GM15510 (cell line): Measurements from ENCODE around the gene ZNF655.

Experiments
- POLR2A ChIP-seq: IDR thresholded peaks from 3 replicates; pipeline ENCODE4 v1.6.1; 2011; ENCODE audit warnings: borderline replicate concordance; ENCODE audit not compliant: insufficient read length; ENCODE audit errors: extremely low read depth

The ZNF655 gene

DNA sequence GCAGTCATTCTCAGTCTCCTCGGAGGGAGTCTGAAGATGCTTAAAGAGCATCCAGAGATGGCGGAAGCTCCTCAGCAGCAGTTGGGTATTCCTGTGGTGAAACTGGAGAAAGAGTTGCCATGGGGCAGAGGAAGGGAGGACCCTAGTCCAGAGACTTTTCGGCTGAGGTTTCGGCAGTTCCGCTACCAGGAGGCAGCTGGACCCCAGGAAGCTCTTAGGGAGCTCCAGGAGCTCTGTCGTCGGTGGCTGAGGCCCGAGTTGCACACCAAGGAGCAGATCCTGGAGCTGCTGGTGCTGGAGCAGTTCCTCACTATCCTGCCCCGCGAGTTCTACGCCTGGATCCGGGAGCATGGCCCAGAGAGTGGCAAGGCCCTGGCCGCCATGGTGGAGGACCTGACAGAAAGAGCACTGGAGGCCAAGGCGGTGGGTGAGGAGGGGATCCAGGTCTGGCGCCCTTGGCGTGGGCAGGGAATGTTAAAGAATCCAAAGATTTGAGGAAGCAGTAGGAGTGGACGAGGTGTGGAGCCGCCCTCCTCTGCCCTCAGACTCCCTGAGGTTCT is 61.2 kb downstream of the ZNF655 start:
- no peak for TF ChIP-seq POLR2A

DNA sequence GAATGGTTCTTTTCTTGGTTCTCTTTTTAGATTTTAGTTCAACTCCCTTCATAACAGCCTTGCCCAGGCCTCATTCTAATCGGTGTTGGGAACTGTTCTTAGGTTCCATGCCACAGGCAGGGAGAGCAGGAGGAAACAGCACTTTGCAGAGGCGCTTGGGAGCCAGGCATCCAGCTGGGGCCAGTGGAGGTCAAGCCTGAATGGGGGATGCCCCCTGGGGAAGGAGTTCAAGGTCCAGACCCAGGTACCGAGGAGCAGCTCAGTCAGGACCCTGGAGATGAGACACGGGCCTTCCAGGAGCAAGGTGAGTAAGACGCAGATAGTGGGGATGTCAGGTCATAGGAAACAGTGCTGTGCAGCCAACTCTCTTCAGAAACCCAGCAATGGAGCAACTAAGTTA is 62.8 kb downstream of the ZNF655 start:
- TF ChIP-seq POLR2A: no peak

DNA sequence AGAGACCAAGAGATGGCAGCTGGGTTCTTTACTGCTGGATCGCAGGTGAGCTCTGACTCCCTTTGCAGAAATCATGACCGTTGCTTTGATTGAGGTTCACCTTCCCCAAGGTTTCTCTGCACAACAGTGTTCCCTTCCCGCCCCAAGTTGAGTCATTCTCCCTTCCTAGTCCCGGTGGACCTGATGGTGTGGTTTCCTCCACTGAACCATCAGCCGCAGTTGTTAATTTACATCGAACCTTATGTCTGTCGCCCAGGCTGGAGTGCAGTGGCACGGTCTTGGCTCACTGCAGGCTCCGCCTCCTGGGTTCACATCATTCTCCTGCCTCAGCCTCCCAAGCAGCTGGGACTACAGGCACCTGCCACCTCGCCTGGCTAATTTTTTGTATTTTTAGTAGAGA is 64.2 kb downstream of the ZNF655 start:
- TF ChIP-seq POLR2A: no peak

DNA sequence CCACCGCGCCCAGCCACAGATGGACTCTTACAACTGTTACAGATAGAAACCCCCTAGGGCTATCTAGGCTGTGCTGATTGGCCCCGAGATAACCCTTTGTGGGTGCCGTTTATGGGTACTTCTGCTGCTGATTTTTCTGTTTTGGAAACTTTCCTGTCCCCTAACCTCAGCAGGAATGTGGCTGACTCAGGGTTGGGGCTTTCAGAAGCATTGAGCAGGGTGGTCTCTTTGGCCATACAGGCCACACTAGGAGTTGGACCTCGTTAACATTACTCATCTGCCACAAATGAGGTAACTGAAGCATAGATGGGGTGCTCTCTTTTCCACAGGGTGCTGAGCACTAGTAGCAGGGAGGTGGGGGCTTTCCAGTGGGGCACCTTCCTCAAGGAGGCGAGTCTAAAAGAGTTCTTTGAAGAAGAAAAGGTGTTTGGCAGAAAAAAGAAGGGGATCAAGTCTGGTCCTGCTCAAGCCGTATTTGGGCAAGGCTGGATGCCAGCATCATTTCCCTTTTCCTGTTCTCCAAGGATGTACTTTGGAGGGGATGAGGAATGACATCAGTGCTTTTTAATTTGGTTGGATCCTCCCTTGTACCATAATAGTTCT is 64.8 kb downstream of the ZNF655 start:
- no peak for TF ChIP-seq POLR2A

DNA sequence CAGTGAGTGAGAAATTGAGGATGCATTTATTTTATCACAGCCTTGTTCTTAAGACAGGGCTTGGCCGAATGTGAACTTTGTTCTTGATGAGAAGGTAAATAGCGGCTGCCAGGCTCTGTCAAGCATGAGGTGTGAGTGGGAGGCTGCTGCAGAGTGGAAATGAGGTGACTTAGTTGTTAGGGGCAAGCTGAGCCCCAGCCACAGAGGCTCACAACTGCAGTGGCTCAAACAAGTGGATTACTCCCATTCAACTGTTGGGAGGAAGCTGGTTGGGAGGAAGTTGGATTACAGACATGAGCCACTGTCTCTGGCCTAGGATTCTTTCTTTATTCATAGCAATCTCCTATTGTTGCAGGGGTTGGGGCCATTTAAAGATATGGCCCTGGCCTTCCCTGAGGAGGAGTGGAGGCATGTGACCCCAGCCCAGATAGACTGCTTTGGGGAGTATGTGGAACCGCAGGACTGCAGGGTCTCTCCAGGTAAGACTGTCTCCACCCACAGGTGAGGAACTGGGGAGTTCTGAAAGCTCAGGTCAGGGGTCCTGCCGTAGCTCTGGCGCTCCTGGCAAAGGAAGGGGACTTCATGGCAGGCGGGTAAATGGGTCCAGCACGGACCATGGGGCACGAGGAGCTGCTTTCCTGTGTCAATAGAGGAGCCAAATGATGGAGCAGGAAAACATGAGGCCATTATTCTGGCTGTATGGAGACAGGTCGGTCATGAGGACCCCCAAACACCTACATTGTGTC is 65.4 kb downstream of the ZNF655 start:
- no peak for TF ChIP-seq POLR2A

DNA sequence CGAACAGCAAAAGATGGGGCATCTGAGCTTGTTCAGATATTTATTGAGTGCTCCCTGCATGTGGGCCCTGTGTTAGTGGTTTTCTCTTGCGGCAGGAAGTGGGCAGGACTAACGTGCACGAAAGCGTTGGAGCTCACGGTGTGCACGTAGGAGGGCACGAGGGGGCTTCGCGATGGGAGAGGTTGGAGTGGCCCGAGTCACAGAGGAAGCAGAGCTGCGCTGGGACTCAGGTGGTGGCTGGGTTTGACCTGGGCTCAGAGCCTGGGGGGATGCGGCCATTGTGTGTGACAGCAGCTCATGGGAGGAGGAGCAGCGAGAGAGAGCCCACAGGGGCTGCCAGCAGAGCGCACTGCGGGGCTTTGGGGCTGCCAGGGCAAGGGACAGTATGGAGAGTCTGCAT is 66.0 kb downstream of the ZNF655 start:
- no peak for TF ChIP-seq POLR2A

DNA sequence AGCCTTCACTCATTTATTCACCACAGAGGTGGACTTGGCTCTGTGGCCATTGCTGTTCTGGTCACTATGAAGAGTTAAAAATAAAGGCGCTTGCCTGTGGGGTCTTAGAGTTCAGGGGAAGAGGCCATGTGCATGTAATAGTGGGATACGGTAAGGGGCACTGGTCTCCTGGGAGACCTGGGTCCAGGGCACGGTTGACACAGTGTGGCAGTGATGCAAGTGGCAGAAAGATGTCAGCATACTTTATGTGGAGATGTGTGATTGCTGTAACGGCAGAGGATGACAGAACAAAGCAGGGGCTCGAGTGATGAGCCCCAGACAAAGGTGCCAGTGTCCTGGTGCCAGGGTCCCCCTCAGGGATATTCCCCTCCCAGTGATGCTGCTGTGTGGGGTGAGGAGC is 66.9 kb downstream of the ZNF655 start:
- no peak for TF ChIP-seq POLR2A

DNA sequence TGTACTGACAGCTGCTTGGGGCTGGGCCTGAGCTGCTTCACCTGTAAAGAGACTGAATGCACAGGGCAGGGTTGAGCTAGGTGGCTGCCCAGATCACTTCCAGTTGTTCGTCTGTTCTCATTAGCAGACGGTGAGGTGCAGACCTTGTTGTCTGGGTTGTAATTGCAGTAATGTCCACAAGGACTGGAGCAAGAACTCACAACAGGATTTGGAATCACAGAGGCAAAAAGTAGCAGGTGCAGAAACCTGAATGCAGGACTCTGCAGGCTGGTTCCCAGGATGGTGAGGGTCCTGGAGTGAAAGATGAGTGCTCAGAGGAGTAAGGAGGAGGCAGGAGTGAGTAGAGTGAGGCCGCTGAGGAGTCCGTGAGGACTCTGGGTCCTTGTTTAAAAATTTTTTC is 67.5 kb downstream of the ZNF655 start:
- no peak for TF ChIP-seq POLR2A
